Measurements from ENCODE around the gene INKA1.

Gene INKA1

GRCh38 chr3:49841806-49842205 is 38.7 kb downstream of the INKA1 start:
- Histone ChIP-seq H2AFZ (ENCODE audit: low read length) (no peak overlapping the region), H3K27ac (ENCODE audit: low read length) (no peak overlapping the region), H3K36me3 (replicated peaks; ENCODE audit: insufficient read depth, low read length) (no peaks in the 10 kb centered on the region), H3K4me2 (ENCODE audit: low read depth, low read length) (no peak overlapping the region), H3K9me2 (replicated peaks; ENCODE audit: insufficient read depth, low read length) (no peaks in the 10 kb centered on the region), H4K20me1 (ENCODE audit: insufficient read depth, low read length) (no peaks in the 10 kb centered on the region; the same call in 1 of the 2 replicates), H3K27me3 (replicated peaks; ENCODE audit: insufficient read depth, low read length) (no peaks in the 10 kb centered on the region), H3K4me1 (ENCODE audit: low read length) (no peaks in the 10 kb centered on the region), H3K9me3 (replicated peaks; ENCODE audit: insufficient read depth, low read length) (no peaks in the 10 kb centered on the region), H3F3A (ENCODE audit: insufficient read depth, low read length) (no peaks in the 10 kb centered on the region), H3K79me2 (ENCODE audit: low read length) (no peaks in the 10 kb centered on the region), H3K4me3 (ENCODE audit: low read length) (no peak overlapping the region), H3K9ac (ENCODE audit: low read length) (no peak overlapping the region)
- TF ChIP-seq EZH2 (optimal IDR thresholded peaks at IDR 0.05; ENCODE audit: low read depth, low read length) (no peak), EZH2phosphoT487 (IDR thresholded peaks at IDR 0.05; ENCODE audit: low read length) (no peak), CTCF (IDR thresholded peaks at IDR 0.05; ENCODE audit: low read length) (no peak)
- DNase-seq = no peak

- Histone ChIP-seq H3K9ac (ENCODE audit: low read length) (no peak overlapping the region), H3K27ac (ENCODE audit: low read length) (no peak overlapping the region), H3K9me3 (replicated peaks; ENCODE audit: insufficient read depth, low read length) (no peaks in the 10 kb centered on the region), H3K9me2 (replicated peaks; ENCODE audit: insufficient read depth, low read length) (no peaks in the 10 kb centered on the region), H3K27me3 (replicated peaks; ENCODE audit: insufficient read depth, low read length) (no peaks in the 10 kb centered on the region), H3K36me3 (replicated peaks; ENCODE audit: insufficient read depth, low read length) (no peaks in the 10 kb centered on the region), H3K79me2 (ENCODE audit: low read length) (no peaks in the 10 kb centered on the region), H3K4me3 (ENCODE audit: low read length) (no peak overlapping the region), H3K4me2 (ENCODE audit: low read depth, low read length) (no peak overlapping the region), H3F3A (ENCODE audit: insufficient read depth, low read length) (no peaks in the 10 kb centered on the region), H3K4me1 (ENCODE audit: low read length) (no peaks in the 10 kb centered on the region), H4K20me1 (ENCODE audit: insufficient read depth, low read length) (no peaks in the 10 kb centered on the region; the same call in 1 of the 2 replicates), H2AFZ (ENCODE audit: low read length) (no peak overlapping the region)
- DNase-seq = no peak
- TF ChIP-seq EZH2phosphoT487 (IDR thresholded peaks at IDR 0.05; ENCODE audit: low read length) (no peak), CTCF (IDR thresholded peaks at IDR 0.05; ENCODE audit: low read length) (no peak), EZH2 (optimal IDR thresholded peaks at IDR 0.05; ENCODE audit: low read depth, low read length) (no peak)
Measured at GRCh38 chr3:49842843-49843517, 39.9 kb downstream of the INKA1 start.

- no peak overlapping the region for H3K4me3 ChIP-seq (ENCODE audit: low read length)
- no peak for DNase-seq
- no peak overlapping the region for H2AFZ ChIP-seq (ENCODE audit: low read length)
- H3K9ac ChIP-seq (ENCODE audit: low read length) = no peak overlapping the region
- H3K36me3 ChIP-seq (replicated peaks; ENCODE audit: insufficient read depth, low read length) = no peaks in the 10 kb centered on the region
- no peaks in the 10 kb centered on the region for H3F3A ChIP-seq (ENCODE audit: insufficient read depth, low read length)
- H3K79me2 ChIP-seq (ENCODE audit: low read length) = no peaks in the 10 kb centered on the region
- no peaks in the 10 kb centered on the region for H3K4me1 ChIP-seq (ENCODE audit: low read length)
- H3K27me3 ChIP-seq (replicated peaks; ENCODE audit: insufficient read depth, low read length) = no peaks in the 10 kb centered on the region
- H3K9me2 ChIP-seq (replicated peaks; ENCODE audit: insufficient read depth, low read length) = no peaks in the 10 kb centered on the region
- H3K4me2 ChIP-seq (ENCODE audit: low read depth, low read length) = no peak overlapping the region
- no peak overlapping the region for H3K27ac ChIP-seq (ENCODE audit: low read length)
- no peaks in the 10 kb centered on the region; the same call in 1 of the 2 replicates for H4K20me1 ChIP-seq (ENCODE audit: insufficient read depth, low read length)
- no peaks in the 10 kb centered on the region for H3K9me3 ChIP-seq (replicated peaks; ENCODE audit: insufficient read depth, low read length)
- TF ChIP-seq EZH2 (optimal IDR thresholded peaks at IDR 0.05; ENCODE audit: low read depth, low read length) (no peak), EZH2phosphoT487 (IDR thresholded peaks at IDR 0.05; ENCODE audit: low read length) (no peak), CTCF (IDR thresholded peaks at IDR 0.05; ENCODE audit: low read length) (no peak)
Measured at GRCh38 chr3:49844464-49845183, 41.6 kb downstream of the INKA1 start.

Data from MM.1S (cell line).